Left lung (tissue), 10 donors: ENCODE measurements around the gene CCDC141. TPM values are rescaled to one million over a fixed set of nuclear protein-coding genes. Genes with fewer than 3 reads are reported as not detected.

Source experiments
- ATAC-seq: fragments of 200-7000 bp; cut with Tn5 transposase; one replicate; pipeline ENCODE4 v1.9.1; 2020; ENCODE audit warnings: moderate library complexity
- DNase-seq, 4 donors: peaks; one replicate each; pipeline ENCODE4 v3.0.0-alpha.2; 2013 to 2020
- H3K27ac ChIP-seq, 2 donors: fragments of 200-600 bp; sonication (generic) in 1 of 2; one replicate each; pipeline versions ENCODE4 v1.5.0 to v1.8.0; 2020 to 2021
- H3K27me3 ChIP-seq, 2 donors: fragments of 200-600 bp; sonication (generic) in 1 of 2; one replicate each; pipeline versions ENCODE4 v1.5.0 to v1.8.0; 2020 to 2021
- H3K36me3 ChIP-seq, 2 donors: fragments of 200-600 bp; sonication (generic) in 1 of 2; one replicate each; pipeline versions ENCODE4 v1.5.0 to v1.8.0; 2020 to 2021
- H3K4me1 ChIP-seq, 2 donors: fragments of 200-600 bp; one replicate each; pipeline ENCODE4 v1.8.0; 2021
- H3K4me3 ChIP-seq, 2 donors: fragments of 200-600 bp; sonication (generic) in 1 of 2; one replicate each; pipeline versions ENCODE4 v1.5.0 to v1.8.0; 2020 to 2021; ENCODE audit warnings: mild to moderate bottlenecking in 1 of 2
- H3K9me3 ChIP-seq, 2 donors: fragments of 200-600 bp; sonication (generic) in 1 of 2; one replicate each; pipeline versions ENCODE4 v1.5.0 to v1.8.0; 2020 to 2021
- CTCF ChIP-seq, 2 donors: fragments of 200-600 bp; sonication (generic) in 1 of 2; IDR thresholded peaks; one replicate each; pipeline versions ENCODE4 v1.5.0 to v1.8.0; 2021; ENCODE audit warnings: antibody characterized with exemption in 2 of 2
- intact Hi-C, 2 donors: fragments of 100-400 bp; cut with DNase I; formaldehyde crosslinking; loops; one replicate each; pipeline versions ENCODE4 v1.11.2 to v1.14.2; 2022
- polyA plus RNA-seq, 6 donors: library from polyadenylated mRNA; unstranded; fragments of 120-200 nt; gene quantifications; one replicate each; pipeline ENCODE4 v1.2.1, GENCODE V29; 2013; ENCODE audit not compliant: insufficient read length in 6 of 6
- total RNA-seq, 2 donors: library from RNA; stranded (reverse); fragmentation: NEBNext Ultra II Directional; extraction: Animal tissue kit (Norgen Biotek cat#: 25700); gene quantifications; one replicate each; pipeline ENCODE4 v1.2.1, GENCODE V29; 2021
- donor health status: DM: no; HTN: yes; CAD: no.
- donor health status: DM: no; HTN: no; CAD: no.

Gene CCDC141
- total and polyA plus RNA-seq, 8 donors = 1.6 to 29.6 (median 3.2) TPM

GRCh38 chr2:178934571-178934970 lies 115.4 kb downstream of the CCDC141 start:
- no peak overlapping the region for H3K27ac ChIP-seq
- DNase-seq = no peak
- H3K9me3 ChIP-seq = peaks cover 0 to 17% of the 10 kb centered on the region in 2 donors
- no peaks in the 10 kb centered on the region for H3K4me1 ChIP-seq
- no peak for TF ChIP-seq CTCF (IDR thresholded peaks at IDR 0.05)
- H3K4me3 ChIP-seq = no peak overlapping the region
- no peaks in the 10 kb centered on the region for H3K36me3 ChIP-seq
- no peaks in the 10 kb centered on the region for H3K27me3 ChIP-seq
- intact Hi-C loops = no loop called here
- no peak for ATAC-seq

GRCh38 chr2:178933493-178933892 lies 116.4 kb downstream of the CCDC141 start:
- peaks cover 0 to 17% of the 10 kb centered on the region in 2 donors for H3K9me3 ChIP-seq
- DNase-seq (no peak), ATAC-seq (no peak)
- no peaks in the 10 kb centered on the region for H3K36me3 ChIP-seq
- TF ChIP-seq CTCF (IDR thresholded peaks at IDR 0.05) = no peak
- no peaks in the 10 kb centered on the region for H3K27me3 ChIP-seq
- H3K27ac ChIP-seq = no peak overlapping the region
- no peak overlapping the region for H3K4me3 ChIP-seq
- intact Hi-C loops = no loop called here
- H3K4me1 ChIP-seq = no peaks in the 10 kb centered on the region

GRCh38 chr2:178928077-178928476 lies 121.9 kb downstream of the CCDC141 start:
- Histone ChIP-seq H3K4me3 (no peak overlapping the region), H3K27ac (no peak overlapping the region), H3K36me3 (no peaks in the 10 kb centered on the region), H3K4me1 (no peaks in the 10 kb centered on the region), H3K27me3 (no peaks in the 10 kb centered on the region), H3K9me3 (peaks cover 0 to 6% of the 10 kb centered on the region in 2 donors)
- DNase-seq (no peak), ATAC-seq (no peak)
- TF ChIP-seq CTCF (IDR thresholded peaks at IDR 0.05) = no peak
- intact Hi-C loops = no loop called here

GRCh38 chr2:178927173-178927572 lies 122.8 kb downstream of the CCDC141 start:
- TF ChIP-seq CTCF (IDR thresholded peaks at IDR 0.05) = no peak
- Histone ChIP-seq H3K9me3 (peaks cover 0 to 6% of the 10 kb centered on the region in 2 donors), H3K4me3 (no peak overlapping the region), H3K27me3 (no peaks in the 10 kb centered on the region), H3K27ac (no peak overlapping the region), H3K36me3 (no peaks in the 10 kb centered on the region), H3K4me1 (no peaks in the 10 kb centered on the region)
- DNase-seq (no peak), ATAC-seq (no peak)
- intact Hi-C loops = no loop called here

GRCh38 chr2:178924817-178925216 lies 125.1 kb downstream of the CCDC141 start:
- H3K36me3 ChIP-seq = no peaks in the 10 kb centered on the region
- H3K27ac ChIP-seq = no peak overlapping the region
- H3K4me1 ChIP-seq = no peaks in the 10 kb centered on the region
- H3K9me3 ChIP-seq = no peaks in the 10 kb centered on the region
- TF ChIP-seq CTCF (IDR thresholded peaks at IDR 0.05) = no peak
- H3K4me3 ChIP-seq = no peak overlapping the region
- DNase-seq (no peak), ATAC-seq (no peak)
- H3K27me3 ChIP-seq = no peaks in the 10 kb centered on the region
- intact Hi-C loops = no loop called here
